Amygdala (tissue), 56 donors: Measurements from ENCODE around the gene TSPAN9.

Experiments
- DNase-seq, 56 donors: peaks; one replicate each; lab custom pipeline; 2025; lab: John Stamatoyannopoulos, UW

TSPAN9 gene

DNA sequence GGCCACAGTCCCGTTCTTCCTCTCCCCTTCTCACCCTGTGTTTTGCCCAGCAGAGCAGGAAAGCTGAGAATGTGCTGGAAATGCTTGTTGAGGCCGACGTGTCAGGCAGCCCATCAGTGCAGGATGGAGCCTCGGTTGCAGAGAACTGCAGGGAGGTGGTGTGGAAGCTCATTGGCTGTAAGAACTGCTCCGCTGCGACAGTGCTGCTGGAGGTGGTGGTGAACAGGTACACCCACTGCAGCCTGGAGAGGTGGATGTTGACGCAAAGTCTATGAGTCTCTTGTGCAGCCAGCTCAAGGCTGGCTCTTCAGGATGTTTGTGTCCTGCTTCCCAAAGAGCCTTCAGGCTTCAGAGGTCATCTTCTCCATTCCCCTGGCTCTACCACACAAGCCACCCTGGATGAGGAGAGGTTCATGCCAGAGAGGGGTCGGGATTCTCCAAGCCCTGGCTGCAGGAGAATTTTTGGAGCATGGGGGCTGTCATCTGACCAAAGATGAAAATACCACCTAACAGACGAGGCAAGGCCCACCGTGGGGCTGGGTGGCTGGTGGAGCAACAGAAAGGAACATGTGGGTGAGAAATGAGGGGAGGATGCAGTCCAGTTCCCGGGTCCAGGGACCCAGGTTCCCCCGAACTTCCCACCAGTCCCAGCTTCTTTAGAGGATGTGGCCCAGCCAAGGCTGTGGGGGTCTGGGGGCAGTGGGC lies 239.7 kb downstream of the TSPAN9 start:
- DNase-seq = no peak

DNA sequence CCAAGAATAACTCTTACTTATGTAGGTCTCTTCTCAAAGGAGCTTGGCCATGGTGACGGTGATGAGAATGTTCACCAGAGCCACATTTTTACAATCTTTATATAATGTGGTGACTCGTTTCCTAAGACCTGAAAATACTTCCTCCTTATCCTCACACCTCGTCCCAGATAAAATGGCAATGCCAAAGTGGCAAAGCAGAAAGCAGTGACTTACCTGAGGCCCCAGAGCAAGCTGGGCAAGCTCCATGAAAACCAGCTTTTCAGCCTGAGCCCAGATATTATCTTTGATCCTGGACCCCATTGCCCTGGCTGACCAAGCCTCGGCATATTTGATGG lies 240.3 kb downstream of the TSPAN9 start:
- DNase-seq = no peak

DNA sequence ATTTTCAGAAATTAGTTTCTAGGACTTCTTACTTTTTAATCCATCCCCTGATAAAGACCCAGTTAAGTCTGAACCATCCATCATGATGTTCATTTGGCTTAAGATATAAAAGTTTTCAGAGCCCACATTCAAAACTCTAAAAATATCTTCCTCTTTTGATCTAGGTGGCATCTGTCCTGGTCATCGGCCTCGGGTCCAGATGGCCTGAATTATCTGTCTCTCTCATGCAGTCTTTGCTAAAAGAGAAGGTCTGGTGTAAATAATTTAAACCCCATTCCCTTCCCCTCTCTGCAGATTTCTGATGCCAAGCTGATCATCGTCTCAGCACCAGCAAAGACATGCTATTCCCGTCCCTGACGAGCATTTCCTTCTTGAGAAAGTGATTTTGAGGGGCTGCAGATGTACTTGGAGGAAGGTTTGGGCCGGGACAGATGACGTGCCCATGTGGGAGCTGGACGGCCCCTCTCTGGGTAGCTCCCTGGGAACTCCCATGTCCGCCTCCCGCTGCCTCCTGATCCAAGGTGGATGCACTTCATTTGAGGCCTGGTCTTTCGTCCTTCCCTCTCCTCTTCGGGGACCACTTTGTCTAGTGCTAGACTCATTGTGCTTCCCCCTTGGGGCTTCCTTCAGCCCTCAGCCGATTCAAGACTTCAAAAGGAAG lies 240.8 kb downstream of the TSPAN9 start:
- no peak for DNase-seq

DNA sequence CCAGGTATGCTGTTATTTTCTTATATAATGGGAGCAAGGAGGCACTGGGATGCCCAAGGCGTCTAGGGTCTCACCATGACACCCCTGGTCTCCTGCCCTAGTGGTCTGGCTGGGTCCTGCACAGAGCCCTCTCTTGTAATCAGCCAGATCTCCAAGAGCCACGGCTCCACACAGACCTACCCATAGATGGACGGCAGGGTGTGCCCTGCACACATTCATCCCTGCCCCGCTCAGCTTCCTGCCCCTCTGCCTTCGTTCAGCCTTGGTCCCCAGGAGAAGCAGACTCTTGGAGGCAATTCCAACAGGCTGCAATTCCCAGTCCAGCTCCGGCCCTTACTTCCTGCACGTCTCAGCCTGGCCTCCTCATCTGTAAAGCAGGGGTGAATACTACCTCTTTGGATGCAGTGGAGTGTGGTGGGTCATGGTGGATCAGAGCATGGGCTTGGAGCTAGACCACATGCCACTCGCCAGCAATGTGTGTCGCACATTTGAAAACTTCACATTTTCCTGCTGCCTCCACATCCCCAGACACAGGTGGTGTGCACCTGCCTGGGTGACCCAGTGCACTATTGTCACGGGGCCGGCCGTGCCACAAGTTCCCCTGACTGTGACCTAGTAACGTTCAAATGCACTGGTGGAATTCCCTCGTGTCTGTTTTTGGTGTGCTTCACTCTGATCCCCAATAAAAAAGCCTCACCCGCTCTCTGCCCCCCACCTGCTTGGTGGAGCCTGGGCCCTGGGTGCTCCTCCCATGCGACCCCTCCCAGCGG lies 242.7 kb downstream of the TSPAN9 start:
- no peak for DNase-seq

DNA sequence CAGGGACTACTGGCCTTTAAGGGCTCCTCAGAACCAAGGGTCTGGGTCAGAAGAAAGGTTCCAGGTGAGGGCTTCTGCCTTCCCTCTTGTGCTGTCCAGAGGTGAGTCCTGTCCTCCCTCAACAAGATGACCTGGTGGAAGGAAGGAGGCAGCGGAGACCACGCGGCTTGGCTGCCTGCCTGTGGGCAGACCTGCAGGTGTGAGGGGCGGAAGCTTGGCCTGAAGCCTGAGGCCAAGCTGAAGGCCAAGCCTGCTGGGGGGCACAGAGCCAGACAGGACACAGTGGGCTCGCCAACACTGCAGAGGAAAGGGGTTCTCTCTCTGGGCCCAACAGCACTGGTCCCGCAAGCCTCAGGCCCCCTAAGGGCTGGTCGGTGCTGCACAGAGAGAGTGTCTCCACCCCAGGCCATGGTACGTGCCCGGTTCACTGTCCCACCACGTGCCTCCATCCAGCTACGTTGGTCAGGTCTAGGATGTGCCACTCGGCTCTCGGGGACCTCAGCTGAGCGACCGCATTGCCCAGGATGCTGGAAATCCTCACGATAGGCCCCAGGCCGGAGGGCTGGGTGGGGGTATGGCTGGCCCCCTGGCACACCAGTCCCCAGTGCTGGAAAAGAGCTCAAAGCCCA lies 243.8 kb downstream of the TSPAN9 start:
- DNase-seq = no peak

DNA sequence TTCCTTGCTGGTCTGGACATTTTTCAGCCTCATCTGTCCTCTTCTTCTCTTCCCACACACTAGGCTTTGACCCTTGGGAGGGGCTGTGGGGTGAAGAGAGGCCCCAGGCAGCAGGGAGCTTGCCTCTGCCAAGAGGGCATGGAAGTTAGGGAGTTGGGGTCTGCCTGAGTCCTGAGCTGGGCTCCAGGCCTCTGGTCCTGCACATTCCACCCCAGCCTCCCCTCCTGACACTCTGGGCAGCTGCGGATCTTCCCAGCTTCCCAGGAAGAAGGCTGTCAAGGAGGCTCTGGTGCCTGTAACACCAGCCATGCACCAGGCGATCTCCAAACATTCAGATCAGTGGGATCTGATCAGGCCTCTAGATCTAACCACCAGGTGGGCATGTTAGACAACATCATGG lies 244.7 kb downstream of the TSPAN9 start:
- no peak for DNase-seq

DNA sequence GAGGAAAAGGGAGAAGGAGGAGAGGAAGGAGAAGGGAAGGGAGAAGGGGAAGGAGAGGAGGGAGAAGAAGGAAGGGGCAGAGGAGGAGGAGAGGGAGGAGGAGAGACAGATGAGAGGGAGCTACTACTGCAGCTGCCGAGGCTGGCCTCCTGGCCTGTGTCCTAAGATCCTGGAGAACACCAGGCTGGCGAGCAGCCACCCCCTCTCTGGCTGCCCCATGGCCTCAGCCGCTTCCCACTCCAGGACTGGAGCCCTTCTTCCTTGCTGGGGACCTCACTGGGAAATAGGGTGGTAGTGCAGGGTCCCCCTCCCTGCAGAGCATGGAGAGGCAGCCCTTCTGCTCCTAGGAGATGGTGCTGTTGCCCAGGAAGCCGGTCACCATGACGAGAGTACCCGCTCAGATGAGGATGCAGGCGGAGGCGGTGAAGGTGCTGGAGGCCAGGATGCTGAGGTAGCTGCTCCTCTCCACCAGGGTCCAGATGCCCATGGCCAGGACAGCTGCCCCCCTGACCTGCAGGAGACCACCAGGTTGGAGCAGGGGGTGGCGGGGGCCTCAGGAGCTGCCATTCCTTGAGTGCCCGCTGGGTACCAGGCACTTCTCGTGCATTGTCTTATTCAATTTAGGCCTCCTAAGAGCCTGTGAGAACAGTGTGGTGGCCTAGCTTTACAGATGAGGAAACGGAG lies 246.0 kb downstream of the TSPAN9 start:
- peak in 1 of 56 donors; percentile 10 for DNase-seq

DNA sequence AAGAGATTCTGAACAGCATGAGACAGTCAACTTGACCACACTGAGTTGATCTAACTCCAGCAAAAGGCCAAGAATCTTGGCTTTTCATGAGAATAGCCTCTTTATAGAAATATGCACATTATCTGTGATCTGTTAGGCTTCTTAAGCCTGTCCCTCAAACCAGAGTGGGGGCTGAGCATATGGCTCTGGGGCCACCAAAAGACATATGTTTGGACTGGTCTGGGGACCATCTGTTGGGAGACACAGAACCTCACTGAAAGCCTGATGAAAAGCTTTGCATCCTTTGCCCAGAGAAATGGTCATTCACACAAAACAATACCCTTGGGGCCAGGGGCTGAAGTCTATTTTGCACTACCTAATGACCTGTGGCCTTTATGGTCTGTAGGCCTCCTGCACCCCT lies 248.6 kb downstream of the TSPAN9 start:
- no peak for DNase-seq

DNA sequence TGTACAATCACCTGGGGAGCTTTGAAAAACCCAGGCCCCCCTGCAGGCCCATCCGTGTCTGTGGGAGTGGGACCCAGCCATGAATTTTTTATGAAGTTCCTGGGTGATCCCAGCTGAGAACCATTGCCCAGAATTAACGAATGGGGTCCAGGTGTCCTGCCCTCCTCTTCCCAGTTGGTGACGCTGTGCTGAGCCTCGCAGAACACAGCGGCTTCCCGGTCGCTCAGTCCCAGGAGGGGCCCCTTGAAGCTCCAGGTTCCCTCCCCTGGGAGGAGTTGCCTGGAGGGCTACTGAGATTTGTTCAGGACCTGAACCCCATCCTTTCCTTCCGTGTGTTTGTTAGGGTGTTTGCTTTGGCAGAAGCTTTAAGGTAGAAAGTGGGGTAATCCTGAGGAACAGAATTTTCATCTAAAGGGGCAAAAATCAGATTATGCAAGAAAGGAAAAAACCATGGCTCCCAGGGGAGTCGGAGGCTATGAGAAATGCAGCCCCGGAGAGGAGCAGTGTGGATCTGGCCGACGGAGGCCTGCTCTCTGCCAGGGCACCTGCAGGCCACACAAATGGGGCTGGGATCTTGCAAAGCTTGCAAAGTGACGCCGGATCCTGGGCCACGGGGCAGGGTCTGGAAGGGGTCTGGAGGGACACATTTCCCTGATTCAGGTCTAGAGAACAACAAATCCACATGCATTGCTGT lies 249.1 kb downstream of the TSPAN9 start:
- DNase-seq = no peak

DNA sequence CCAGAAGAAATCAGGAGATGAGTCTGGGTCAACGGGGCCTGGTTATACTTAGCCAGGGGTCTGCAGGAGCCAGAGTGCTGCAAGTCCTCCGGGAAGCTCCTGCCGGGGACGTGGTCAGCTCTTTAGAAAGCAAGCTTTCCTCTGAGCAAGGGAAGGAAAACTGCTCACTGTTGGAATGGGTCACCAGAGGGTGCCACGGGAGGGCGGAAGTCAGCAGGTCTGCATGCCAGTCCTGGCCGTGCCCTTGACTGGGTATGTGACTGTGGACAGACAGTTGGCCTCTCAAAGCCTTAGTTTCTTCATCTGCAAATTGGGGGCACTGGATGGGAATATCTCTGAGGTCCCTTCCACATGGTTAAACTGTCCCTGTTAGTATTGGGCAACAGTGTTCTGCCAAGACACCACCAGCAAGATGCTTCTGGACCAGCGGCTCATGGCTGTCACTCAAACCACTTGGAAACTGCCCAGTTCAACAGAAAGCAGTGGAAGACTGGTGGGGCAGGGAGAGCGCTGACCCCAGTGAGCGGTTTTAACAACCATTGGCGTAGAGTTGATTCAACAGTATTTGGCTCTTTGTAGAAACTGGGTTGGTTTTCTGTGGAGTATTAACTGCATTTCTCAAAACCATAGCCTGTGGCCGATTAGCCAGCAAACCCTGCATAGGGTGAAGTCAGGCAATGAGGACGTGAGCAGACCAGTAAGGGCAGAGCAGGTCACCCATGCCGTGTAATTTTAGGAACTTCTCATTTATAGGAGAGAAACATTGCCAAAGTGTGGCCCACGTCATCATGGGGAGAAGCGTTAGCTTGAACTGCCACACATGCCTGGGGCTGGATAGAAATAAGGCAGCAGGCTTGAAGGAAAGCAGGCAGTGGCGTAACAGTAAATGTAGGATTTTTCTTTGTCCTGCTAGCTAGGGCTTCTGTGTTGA lies 249.9 kb downstream of the TSPAN9 start:
- no peak for DNase-seq

DNA sequence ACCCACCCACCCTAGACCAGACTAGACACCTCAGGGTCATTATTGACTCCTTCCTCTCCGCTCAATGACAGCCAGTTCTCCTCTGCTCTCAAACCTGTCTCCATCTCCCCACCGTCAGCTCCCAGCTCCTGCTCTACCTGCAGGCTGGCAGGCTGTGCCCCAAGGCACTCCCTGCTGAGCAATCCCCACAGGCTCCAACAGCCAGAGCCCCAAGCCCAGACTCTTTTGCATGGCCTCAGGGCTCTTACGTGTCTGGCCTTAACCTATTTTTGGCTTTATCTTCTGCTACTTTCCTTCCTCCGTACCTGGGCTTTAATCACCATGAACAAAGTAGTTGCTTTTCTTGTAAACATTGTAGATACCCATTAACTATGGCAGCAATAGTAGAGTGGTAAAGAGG lies 250.9 kb downstream of the TSPAN9 start:
- DNase-seq = no peak

DNA sequence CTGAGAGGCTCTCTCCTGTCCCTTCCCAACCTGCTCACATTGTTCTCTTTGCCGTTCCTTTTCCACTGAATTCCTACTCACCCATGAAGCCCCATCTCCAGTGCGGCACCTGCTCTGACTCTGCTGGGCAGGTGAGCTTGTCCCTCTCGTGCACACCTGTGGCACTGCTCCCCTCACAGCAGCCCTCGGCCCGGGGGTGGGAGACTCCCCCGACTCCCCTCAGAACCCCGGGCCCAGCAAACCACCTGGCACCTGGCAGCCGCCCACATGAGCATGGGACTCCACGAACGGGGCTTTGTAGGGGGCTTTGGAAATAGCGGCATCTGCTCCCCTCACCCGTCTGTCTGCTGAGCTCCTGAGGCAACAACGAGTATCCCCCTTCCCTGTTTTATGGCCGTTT lies 251.4 kb downstream of the TSPAN9 start:
- DNase-seq = no peak

DNA sequence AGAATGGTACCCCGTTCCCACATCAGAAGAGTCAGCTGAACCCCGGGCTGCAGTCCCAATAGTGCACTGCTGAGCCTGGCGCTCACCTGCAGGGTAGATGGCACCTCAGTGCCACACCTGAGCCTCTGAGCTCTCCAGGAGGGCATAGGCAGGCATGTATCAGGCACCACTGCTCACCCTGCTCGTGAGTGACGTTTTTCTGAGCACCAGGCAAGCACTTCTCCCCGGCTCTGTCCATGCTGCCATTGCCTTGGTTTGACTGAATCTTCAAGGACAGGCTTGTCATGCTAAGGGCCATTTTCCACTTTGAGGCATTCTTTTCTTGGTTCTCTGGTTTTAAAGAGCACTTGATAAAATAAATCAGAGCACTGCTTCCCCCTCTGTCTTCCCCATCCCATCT lies 252.2 kb downstream of the TSPAN9 start:
- no peak for DNase-seq

DNA sequence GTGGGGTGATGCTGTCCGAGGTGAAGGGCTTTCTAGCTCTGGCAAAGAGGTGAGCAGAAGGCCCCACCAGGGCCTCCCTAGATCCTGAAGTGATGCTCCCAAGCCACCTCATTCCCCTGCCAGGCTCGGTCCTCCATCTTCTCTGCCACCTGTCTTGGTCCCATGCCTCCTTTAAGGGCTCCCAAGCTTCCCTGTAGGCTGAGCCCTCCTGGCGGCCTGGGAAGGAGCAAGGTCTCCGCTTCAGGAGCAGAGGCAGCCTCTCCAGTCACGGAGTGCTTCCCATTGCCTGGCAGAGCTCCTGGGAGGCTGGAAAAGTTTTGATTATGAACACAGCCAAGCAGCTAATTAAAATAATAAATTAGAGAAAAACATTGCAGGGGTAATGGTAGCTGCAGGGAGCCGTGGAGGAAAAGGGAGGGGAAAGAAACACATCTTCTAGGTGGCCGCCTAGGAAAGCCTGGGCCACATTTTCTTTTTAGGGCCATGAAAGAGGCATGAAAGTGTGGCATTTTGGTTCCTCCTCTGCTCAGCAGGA lies 253.9 kb downstream of the TSPAN9 start:
- no peak for DNase-seq

DNA sequence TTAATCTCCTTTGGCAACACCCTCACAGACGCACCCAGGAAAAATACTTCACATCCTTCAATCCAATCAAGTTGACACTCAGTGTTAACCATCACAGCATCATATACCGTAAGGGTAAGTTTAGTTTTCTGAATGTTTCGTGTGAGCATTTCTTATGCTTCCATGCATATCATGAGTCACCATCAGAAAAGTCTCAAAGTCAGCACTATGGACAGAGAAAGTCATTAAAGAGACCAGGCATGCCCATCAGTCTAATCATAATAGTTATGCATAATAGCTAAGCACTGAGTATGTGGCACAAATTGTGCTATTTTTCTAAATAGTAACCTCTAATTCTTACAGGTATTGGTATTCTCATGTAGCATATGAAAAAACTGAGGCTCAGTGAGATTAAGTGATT lies 255.0 kb downstream of the TSPAN9 start:
- no peak for DNase-seq

DNA sequence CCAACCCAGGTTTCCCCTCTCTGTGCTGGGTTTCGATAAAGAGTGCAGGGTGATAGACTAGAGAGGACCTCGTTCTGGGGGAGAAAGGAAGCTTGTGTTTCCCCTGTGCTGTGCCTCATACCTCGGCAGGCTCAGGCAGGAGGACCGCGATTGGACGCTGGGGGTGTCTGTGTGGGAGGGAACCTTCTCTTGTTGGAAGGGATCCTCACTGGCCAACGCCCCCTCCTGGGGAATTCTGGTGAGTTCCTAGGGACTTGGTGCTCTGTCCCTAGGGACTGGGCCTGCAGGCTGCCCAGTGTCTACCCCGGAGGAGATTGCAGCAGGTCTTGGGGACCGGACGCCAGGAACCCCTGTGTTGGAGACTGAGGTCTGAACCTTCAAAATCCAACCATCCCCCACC lies 256.4 kb downstream of the TSPAN9 start:
- no peak for DNase-seq

DNA sequence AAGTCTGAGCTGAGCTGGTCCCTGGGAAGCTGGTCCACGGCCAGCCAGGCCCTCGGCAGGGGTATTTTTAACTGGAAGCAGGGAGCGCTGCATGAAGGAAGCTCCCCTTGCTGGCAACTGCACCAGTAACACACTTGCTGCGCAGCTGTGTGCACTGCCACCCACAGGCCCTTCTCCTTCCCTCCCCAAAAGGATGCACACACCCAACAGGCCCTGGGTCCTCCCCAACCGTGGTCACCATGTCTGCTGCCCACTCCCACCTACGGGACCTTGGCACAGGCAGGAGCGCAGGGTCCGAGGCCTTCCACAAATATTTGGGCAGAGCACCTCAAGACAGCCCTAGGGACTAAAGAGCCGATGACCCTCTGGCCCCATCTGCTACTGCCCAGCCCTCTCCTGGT lies 256.8 kb downstream of the TSPAN9 start:
- DNase-seq = no peak

DNA sequence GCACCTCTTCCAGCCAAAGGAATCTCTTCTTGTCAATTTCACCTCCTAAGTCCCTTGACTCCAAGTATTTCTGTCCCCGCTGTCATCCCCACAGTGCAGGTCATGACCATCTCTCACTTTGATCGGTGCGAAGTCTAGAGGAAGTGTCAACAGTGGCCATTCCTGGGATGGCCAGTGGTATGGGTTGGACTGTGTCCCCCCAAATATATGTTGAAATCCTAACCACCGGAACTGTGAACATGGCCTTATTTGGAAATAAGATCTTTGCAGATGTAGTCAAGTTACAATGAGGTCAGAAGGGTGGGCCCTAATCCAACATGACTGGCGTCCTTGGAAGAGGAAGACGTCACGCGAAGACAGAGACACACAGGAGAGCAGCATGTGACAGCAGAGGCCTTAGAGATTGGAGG lies 257.9 kb downstream of the TSPAN9 start:
- DNase-seq = no peak
